NCI-H1930 (cell line): ENCODE measurements around the gene PCGF3.
"Not testable (repeated sequence)": the region's sequence is repeated elsewhere in the genome, so short reads cannot be mapped to it uniquely, and the experiment has no call there.

Experiments
- DNase-seq, 2 experiments: peaks; one replicate each; lab custom pipeline; 2025; lab: John Stamatoyannopoulos, UW

The PCGF3 gene

DNA sequence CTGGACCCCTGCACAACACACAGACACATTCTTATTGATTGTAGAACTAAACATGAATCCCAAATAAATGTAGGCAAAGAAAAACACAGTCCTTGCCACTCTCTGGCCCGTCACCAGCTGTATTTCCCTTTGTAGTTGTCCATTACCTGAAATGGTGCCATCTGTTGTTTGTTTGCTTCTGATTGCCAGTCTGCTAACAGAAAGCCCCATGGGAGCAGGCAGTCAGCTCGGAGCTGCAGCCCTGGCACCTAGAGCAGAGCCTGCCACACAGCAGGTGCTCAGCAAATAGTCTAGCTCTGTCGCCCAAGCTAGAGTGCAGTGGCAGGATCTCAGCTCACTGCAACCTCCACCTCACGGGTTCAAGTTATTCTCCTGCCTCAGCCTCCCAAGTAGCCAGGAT, 91.4 kb downstream of the PCGF3 start:
- peak; percentile 9 to 26 for DNase-seq

DNA sequence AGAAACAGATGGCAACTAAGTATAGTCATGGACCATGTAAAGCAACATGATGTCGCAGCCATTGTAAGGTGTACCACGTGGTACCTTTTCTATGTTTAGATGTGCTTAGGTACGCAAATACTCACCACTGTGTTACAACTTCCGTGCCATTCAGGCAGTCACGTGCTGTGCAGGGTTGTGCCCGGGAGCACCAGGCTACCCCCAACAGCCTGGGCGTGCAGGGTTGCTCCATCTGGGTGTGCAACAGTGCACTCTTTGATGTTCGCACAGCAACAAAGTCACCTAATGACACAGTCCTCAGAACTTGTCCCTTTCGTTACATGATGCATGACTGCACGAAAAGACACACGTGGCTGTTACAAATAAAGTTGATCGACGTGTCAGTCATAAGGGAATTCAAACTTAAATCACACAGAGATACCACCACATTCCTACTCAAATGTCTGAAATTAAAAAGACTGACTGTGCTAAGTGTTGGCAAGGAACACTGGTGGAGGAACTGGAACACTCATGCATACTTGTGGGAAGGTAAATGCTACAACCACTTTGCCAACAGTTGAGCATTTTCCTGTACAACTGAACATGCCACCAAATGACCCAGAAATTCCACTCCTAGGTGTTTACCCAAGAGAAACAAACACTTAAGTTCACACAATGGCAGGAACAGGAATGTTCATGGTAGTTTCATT, 95.9 kb downstream of the PCGF3 start:
- no peak for DNase-seq

DNA sequence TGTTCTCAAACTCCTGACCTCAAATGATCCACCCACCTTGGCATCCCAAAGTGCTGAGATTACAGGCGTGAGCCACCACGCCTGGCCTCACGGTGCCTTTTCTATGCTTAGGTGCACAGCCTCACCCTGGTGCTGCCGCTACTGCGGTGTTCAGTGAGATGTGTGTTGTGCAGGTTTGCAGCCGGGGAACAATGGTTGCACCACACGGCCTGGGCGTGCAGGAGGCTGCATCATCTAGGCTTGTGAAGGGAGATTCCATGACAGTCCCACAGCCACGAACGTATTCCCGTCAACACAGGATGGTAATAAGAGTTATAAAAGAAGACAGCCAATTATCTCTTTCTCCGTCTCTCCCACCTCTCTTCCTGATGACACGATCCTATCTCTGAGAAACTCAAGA, 98.3 kb downstream of the PCGF3 start:
- DNase-seq: no peak

DNA sequence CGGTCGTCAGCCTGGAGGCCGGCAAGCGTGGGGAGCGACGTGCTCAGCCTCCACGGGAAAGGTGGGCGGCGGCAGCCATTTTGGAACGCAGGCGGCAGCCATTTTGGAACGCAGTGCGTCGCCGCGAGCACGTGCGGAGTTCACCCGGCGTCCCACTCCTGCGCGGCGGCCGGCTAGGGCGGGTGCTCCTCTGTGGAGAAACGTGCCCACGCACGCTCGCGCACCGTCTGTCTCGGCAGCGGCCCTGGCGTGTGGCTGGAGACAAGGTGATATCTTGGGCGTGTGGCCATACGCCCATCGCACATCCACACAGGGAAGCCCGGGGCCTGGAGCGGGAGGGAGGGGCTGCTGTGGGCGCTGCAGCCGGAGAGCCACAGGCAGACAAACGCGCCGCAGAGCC, 99.2 kb downstream of the PCGF3 start:
- DNase-seq: no peak

DNA sequence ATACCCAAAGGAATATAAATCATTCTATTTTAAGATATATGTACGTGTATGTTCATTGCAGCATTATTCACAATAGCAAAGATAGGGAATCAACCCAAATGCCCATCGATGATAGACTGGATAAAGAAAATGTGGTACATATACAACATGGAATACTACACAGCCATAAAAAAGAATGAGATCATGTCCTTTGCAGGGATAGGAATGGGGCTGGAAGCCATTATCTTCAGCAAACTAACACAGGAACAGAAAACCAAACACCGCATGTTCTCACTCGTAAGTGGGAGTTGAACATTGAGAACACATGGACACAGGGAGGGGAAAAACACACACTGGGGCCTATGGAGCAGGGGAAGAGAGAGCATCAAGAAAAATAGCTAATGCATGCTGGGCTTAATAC, 101.3 kb downstream of the PCGF3 start:
- DNase-seq: not testable (repeated sequence)

DNA sequence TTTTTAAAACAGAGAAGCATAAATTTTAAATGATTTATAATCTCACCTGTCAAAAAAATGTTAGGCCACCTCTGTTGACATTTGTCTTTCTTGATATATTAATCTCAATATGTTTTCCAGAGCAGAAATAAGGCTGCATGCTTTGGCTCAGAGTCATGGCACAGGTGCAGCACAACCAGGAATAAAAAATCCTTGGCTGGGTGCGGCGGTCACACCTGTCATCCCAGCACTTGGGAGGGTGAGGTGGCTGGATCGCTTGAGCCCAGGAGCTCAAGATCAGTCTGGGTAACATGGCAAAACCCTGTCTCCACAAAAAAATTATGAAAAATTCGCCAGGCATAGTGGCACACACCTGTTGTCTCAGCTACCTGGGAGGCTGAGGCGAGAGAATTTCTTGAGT, 102.2 kb downstream of the PCGF3 start:
- no peak for DNase-seq

DNA sequence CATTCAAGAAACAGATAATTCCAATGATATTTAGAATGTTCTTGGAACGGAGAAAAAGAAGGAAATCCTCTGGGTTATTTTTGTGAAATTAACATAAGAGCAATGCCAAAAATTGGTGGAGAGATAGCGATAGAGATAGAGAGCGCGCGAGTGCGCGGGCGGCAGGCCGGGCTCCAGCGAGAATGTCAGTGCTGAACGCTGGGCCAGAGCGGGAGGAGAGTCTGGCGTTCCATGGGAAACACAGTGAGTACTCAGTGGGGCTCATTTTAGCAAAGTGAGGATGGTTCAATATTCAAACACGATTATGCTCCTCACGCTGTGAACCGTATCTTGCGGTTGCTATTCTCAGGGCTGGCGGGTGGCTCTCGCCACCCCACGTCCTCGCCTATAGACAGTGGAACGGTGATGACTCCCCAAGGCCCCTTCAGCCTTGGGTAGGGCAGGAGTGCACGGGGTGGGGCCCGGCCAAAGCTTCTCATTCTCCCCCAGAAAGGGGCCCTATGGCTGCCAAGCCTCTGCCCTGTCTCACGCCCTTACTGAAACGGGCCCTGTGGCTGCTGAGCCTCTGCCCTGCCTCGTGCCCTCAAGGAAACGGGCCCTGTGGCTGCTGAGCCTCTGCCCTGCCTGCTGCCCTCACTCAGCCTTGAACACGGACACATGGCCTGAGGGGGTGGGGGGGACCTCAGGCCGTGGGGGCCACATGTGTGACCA, 103.4 kb downstream of the PCGF3 start:
- DNase-seq: no peak

DNA sequence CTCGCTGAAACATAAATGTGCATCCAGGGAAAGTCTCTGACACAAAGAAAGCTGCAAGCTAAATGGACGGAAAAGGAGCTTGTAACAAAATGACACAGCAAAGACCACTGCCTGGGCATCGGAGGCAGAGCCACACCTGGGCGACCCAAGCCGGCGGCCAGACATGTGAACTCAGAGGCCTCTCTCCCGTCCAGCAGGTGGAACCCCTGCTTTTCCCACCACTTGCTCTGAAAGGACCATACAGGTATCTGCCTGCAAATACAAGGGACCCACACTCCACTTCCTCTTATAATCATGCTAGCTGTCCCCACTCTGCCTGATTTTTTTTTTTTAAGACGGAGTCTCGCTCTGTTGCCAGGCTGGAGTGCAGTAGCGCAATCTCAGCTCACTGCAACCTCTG, 108.3 kb downstream of the PCGF3 start:
- no peak for DNase-seq

DNA sequence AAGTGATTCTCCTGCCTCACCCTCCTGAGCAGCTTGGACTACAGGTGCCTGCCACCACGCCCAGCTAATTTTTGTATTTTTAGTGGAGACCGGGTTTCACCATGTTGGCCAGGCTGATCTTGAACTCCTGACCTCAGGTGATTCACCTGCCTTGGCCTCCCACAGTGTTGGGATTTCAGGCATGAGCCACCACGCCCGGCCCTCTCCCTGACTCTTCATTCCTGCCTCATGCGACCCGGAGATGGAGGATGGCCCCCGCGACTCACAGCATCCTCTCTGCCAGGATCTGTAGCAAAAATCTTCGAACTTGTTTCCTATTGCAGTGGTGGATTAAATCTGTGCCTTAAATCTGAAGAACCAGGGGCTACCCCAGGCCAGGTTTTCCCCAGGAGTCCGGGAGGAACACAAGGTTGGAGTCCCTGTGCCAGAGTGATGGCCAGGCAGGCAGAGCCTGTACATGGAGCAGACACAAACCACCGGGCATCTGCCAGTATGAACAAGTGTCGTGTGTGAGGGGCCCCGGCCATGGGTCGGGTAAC, 108.7 kb downstream of the PCGF3 start:
- no peak for DNase-seq

DNA sequence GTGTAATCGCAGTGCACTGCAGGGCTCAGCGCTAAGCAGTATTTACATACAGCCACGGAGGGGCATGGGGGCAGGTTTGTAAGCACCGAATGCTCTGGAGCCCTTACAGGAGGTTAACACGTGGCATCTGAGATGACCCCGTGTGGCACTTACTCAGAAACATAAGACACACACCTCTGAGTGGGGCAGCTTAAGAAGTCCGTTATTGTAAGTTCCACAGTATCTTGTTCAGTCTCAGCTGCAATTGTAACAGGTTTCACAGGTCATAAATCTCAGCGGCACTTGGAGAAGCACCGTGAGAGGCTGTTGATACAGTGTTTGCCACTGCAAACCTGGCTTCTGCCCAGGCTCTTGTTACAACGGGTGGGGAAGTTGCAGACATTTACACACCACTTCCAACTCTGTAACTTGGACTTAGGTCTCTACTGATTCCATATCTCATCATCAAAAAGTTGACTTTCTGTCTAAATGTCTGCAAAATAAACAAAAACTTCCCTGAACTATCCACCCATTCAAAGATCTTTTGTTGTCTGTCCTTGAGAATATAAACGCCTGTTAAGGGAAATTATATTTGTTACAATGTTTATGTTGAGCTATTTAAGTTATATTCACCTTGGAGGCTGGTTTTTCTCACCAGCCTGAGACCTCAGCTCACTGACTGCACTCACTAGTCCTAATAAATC, 110.0 kb downstream of the PCGF3 start:
- no peak for DNase-seq

DNA sequence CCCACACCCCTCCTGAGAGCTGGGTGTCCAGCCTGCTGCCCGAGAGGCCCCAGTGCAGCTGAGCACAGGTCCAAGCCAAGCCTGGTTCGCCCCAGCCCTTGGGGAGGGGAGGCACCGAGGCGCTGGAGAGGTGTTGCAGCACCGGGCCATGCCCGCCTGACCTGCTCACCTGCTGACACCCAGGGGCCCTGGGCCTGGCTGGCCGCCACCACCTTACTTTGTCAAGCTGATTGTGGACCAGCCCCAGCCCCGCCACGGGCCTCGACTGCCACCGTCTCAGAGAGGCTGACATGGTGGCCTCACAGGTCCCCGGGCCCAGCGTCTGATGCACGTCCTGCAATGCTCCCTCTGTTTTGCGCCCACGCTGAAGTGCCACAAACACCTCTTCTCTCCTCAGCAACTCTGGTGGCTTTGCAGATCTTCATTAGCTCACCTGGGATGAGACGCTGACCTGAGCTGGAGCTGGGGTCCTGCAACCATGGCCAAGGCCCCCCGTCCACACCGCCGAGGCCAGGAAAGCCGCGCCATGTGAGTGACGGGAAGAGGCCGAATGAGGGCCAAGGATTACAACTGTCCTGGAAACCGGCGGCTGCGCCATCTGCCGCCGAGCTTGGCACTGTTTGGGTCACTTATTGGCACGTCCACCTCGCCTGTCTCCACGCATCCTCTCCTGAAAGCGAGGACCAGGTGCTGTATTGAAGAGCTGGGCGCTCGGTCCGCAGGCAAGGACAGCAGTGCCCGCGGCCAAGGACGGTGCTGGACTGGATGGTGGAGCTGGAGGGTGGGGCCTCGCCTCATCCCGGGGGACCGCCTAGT, 112.7 kb downstream of the PCGF3 start:
- DNase-seq: no peak

DNA sequence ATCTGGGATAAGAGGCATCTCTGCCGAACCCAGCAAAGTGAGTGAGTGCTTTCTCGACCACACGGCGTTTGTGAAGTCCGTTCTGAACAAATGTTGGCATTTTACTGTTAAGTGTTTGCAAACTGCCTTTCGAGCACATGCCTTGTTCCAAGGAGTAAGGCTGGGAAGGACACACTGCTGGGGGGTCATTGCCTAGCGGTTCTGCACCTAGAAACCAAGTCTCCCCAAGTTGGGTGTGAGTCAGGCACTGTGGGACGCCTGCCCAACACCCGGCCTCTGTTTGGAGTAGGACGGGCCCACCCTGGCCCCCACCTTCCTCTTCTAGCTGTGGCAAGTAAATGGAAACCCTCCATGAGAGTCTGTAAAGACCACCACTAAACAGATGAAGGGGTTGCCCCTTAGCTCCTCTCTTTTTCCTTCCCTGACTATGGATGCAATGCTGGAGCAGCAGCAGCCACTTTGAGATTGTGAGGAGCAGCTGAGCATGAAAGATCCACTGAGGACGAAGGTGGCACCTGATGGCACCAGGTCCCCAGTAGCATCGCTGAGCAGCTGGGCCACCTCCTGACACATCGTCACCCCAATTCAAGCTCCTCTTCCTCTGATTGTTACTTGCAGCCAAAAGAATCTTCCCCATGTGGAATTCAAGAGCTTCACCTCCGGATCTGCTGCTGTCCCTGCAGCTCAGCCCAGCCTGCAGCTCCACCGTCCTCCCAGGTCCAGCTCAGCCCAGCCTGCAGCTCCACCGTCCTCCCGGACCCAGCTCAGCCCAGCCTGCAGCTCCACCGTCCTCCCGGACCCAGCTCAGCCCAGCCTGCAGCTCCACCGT, 114.0 kb downstream of the PCGF3 start:
- DNase-seq: no peak
